HCT116 (cell line): ENCODE measurements around the gene MIAT. TPM values are rescaled to one million over a fixed set of nuclear protein-coding genes. Genes with fewer than 3 reads are reported as not detected.

ENCODE experiments used
- ATAC-seq: fragments of 200-7000 bp; cut with Tn5 transposase; 2 replicates; pipeline ENCODE4 v1.9.1; 2020; ENCODE audit warnings: mild to moderate bottlenecking, moderate library complexity
- BruUV-seq: library from RNA; stranded (reverse); fragments of 400-500 nt; replicated peaks from 2 replicates; lab custom pipeline; 2021; lab: Mats Ljungman, UMichigan
- CTCF ChIA-PET: fragments of 300-600 bp; sonication (Branson Sonifier 250); formaldehyde crosslinking; loops from one replicate; lab custom pipeline; 2021; ENCODE audit warnings: antibody characterized with exemption; lab: Charles Lee
- POLR2A ChIA-PET: fragments of 300-600, 350-600 bp; sonication (Branson Sonifier 250); formaldehyde crosslinking; loops from one replicate; lab custom pipeline; 2021; ENCODE audit warnings: antibody characterized with exemption; lab: Charles Lee
- RAD21 ChIA-PET, 2 experiments: fragments of 300-600 bp; sonication (Branson Sonifier 250); formaldehyde crosslinking; loops; one replicate each; lab custom pipeline; 2023; ENCODE audit warnings: low total read pairs in 2 of 2; ENCODE audit not compliant: uncharacterized antibody in 2 of 2, unreplicated experiment in 2 of 2, low non-redundant PET in 1 of 2; lab: Charles Lee
- DNase-seq: peaks from one replicate; pipeline ENCODE4 v3.0.0-alpha.2; 2010; ENCODE audit warnings: low read depth, low spot score
- H2AFZ ChIP-seq: fragments of 200-600 bp; shearing (Covaris generic), sonication (generic); 2 replicates; pipeline ENCODE4 v1.6.1; 2017; ENCODE audit warnings: low read depth, mixed run types, mixed read lengths, antibody characterized with exemption, low read length; ENCODE audit not compliant: poor library complexity, severe bottlenecking
- H3K27ac ChIP-seq: 2 replicates; pipeline ENCODE4 v1.5.1; 2012; ENCODE audit warnings: low read depth, low read length
- H3K27me3 ChIP-seq: fragments of 200-600 bp; sonication (generic); 2 replicates; pipeline ENCODE4 v1.6.1; 2016; ENCODE audit warnings: mixed run types, low read length, mixed read lengths; ENCODE audit not compliant: insufficient read depth
- H3K36me3 ChIP-seq, 2 experiments: fragments of 200-500 bp in 1 of 2; fragments of 200-600 bp in 1 of 2; sonication (Bioruptor generic) in 1 of 2; sonication (generic) in 1 of 2; 2 replicates each; pipeline versions ENCODE4 v1.5.1 to v1.6.1; 2014 to 2016; ENCODE audit warnings: low read length in 2 of 2, inconsistent platforms in 1 of 2, mixed read lengths in 1 of 2, mixed run types in 1 of 2; ENCODE audit not compliant: insufficient read depth in 2 of 2, control insufficient read depth in 1 of 2
- H3K4me1 ChIP-seq, 2 experiments: fragments of 200-600 bp in 1 of 2; sonication (generic) in 1 of 2; 2 replicates each; pipeline versions ENCODE4 v1.5.1 to v1.6.1; 2012 to 2017; ENCODE audit warnings: low read length in 2 of 2, inconsistent platforms in 1 of 2, mild to moderate bottlenecking in 1 of 2, mixed read lengths in 1 of 2, mixed run types in 1 of 2, moderate library complexity in 1 of 2; ENCODE audit not compliant: insufficient read depth in 2 of 2, control insufficient read depth in 1 of 2
- H3K4me2 ChIP-seq: fragments of 200-600 bp; sonication (generic); 2 replicates; pipeline ENCODE4 v1.6.1; 2017; ENCODE audit warnings: mixed run types, low read length, mixed read lengths
- H3K4me3 ChIP-seq, 2 experiments: fragments of 200-600 bp in 1 of 2; sonication (generic) in 1 of 2; replicated peaks in 1 of 2; 2 replicates each; pipeline ENCODE4 v1.5.1; 2011 to 2016; ENCODE audit warnings: low read length in 2 of 2, control low read depth in 1 of 2, low read depth in 1 of 2, mild to moderate bottlenecking in 1 of 2, mixed read lengths in 1 of 2, mixed run types in 1 of 2
- H3K79me2 ChIP-seq: fragments of 200-600 bp; sonication (generic); 2 replicates; pipeline ENCODE4 v1.6.1; 2017; ENCODE audit warnings: mild to moderate bottlenecking, mixed run types, low read length, moderate library complexity, mixed read lengths; ENCODE audit not compliant: insufficient read depth
- H3K9ac ChIP-seq: fragments of 200-600 bp; sonication (generic); 2 replicates; pipeline ENCODE4 v1.6.1; 2016; ENCODE audit warnings: low read length, mixed read lengths
- H3K9me2 ChIP-seq: fragments of 200-600 bp; sonication (generic), shearing (Covaris generic); 2 replicates; pipeline ENCODE4 v1.6.1; 2017; ENCODE audit warnings: mixed run types, mild to moderate bottlenecking, moderate library complexity; ENCODE audit not compliant: insufficient read depth
- H3K9me3 ChIP-seq, 2 experiments: fragments of 200-500 bp in 1 of 2; fragments of 200-600 bp in 1 of 2; sonication (Bioruptor generic) in 1 of 2; sonication (generic) in 1 of 2; 2 replicates each; pipeline ENCODE4 v1.6.1; 2014 to 2017; ENCODE audit warnings: low read length in 2 of 2, mixed read lengths in 2 of 2, inconsistent platforms in 1 of 2, low read depth in 1 of 2, mild to moderate bottlenecking in 1 of 2, mixed run types in 1 of 2, moderate library complexity in 1 of 2; ENCODE audit not compliant: control insufficient read depth in 1 of 2, insufficient read depth in 1 of 2
- H4K20me1 ChIP-seq: fragments of 200-600 bp; sonication (generic), shearing (Covaris generic); 2 replicates; pipeline ENCODE4 v1.6.1; 2017; ENCODE audit warnings: mixed run types, mild to moderate bottlenecking, moderate library complexity; ENCODE audit not compliant: insufficient read depth
- CEBPB ChIP-seq: IDR thresholded peaks from 2 replicates; pipeline ENCODE4 v1.6.1; 2012; ENCODE audit warnings: low read depth
- ELF1 ChIP-seq: IDR thresholded peaks from 2 replicates; pipeline ENCODE4 v1.6.1; 2012; ENCODE audit warnings: low read depth, borderline replicate concordance
- FOSL1 ChIP-seq: IDR thresholded peaks from 2 replicates; pipeline ENCODE4 v1.6.1; 2012; ENCODE audit warnings: low read depth
- JUND ChIP-seq: IDR thresholded peaks from 2 replicates; pipeline ENCODE4 v1.6.1; 2012
- POLR2A ChIP-seq: IDR thresholded peaks from 2 replicates; pipeline ENCODE4 v1.7.0; 2011; ENCODE audit warnings: borderline replicate concordance; ENCODE audit not compliant: insufficient read depth, insufficient read length; ENCODE audit errors: extremely low read depth
- POLR2AphosphoS5 ChIP-seq: IDR thresholded peaks from 2 replicates; pipeline ENCODE4 v1.6.1; 2011; ENCODE audit warnings: mild to moderate bottlenecking, low read depth, low read length, moderate library complexity
- RAD21 ChIP-seq: IDR thresholded peaks from 2 replicates; pipeline ENCODE4 v1.6.1; 2012; ENCODE audit warnings: low read depth, mild to moderate bottlenecking
- SIN3A ChIP-seq: IDR thresholded peaks from 2 replicates; pipeline ENCODE4 v1.6.1; 2012; ENCODE audit warnings: low read depth
- SP1 ChIP-seq: IDR thresholded peaks from 2 replicates; pipeline ENCODE4 v1.6.1; 2012; ENCODE audit warnings: low read depth
- SRF ChIP-seq: IDR thresholded peaks from 2 replicates; pipeline ENCODE4 v1.6.1; 2012; ENCODE audit warnings: low read depth
- YY1 ChIP-seq: IDR thresholded peaks from 2 replicates; pipeline ENCODE4 v1.6.1; 2011; ENCODE audit warnings: low read length, low read depth, moderate library complexity, mild to moderate bottlenecking; ENCODE audit not compliant: insufficient replicate concordance; ENCODE audit errors: extremely low read depth
- ZFX ChIP-seq: fragments of 450-650 bp; IDR thresholded peaks from 2 replicates; pipeline ENCODE4 v1.6.1; 2017
- ZNF274 ChIP-seq: fragments of 200-500 bp; sonication (Bioruptor generic); IDR thresholded peaks from 2 replicates; pipeline ENCODE4 v1.6.1; 2014; ENCODE audit warnings: mild to moderate bottlenecking, low read depth, low read length, inconsistent platforms
- intact Hi-C: fragments of 100-400 bp; cut with micrococcal nuclease; formaldehyde crosslinking; loops from 2 replicates; pipeline ENCODE4 v1.10.0; 2022
- total RNA-seq: library from RNA; stranded (reverse); gene quantifications from one replicate; pipeline ENCODE4 v1.2.1, GENCODE V29; 2021; ENCODE audit not compliant: unreplicated experiment
- TF ChIP-seq, protein P1 (sequence below): IDR thresholded peaks from 2 replicates; pipeline ENCODE4 v1.6.1; 2012
- TF ChIP-seq, protein P2 (sequence below): IDR thresholded peaks from 2 replicates; pipeline ENCODE4 v1.6.1; 2012; ENCODE audit warnings: low read depth
- TF ChIP-seq, protein P3 (sequence below): IDR thresholded peaks from 2 replicates; pipeline ENCODE4 v1.6.1; 2012
- TF ChIP-seq, protein P4 (sequence below), 3 experiments: fragments of 200-600 bp in 1 of 3; sonication (generic) in 1 of 3; IDR thresholded peaks in 2 of 3; conservative IDR thresholded peaks in 1 of 3; 2 replicates each; pipeline ENCODE4 v1.5.1; 2012 to 2017; ENCODE audit warnings: low read depth in 2 of 3, low read length in 2 of 3, antibody characterized with exemption in 1 of 3, borderline replicate concordance in 1 of 3, control low read depth in 1 of 3, mild to moderate bottlenecking in 1 of 3, mixed read lengths in 1 of 3, mixed run types in 1 of 3, moderate library complexity in 1 of 3; ENCODE audit not compliant: insufficient read depth in 1 of 3

Gene MIAT
- total RNA-seq, 1 experiment from 2014 or later: 0.54 TPM

DNA sequence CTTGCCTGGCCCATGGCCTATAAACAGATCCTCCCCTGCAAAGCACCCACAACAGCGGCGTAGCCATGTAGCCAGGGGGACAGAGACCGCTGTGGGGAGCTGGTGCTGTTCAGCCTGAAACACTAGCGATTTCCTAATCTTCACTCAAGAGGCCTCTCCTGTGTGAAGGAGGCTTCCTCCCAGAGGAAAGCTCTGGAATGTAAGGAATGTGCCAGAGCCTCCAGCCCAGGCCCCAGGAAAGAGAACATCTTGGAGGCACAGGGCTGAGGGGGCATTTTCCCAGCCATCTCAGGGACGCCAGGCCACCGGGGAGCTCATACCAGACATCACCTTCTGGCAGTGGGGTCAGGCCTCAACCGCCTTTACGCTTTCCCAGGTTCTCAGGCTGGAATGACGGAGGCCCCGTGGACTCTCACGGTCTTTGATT lies 24.0 kb downstream of the MIAT start:
- Histone ChIP-seq H3K27ac (no peak overlapping the region), H3K9me2 (no peaks in the 10 kb centered on the region), H4K20me1 (no peaks in the 10 kb centered on the region), H3K9ac (no peak overlapping the region), H2AFZ (no peak overlapping the region), H3K4me1 (peaks cover 0 to 3% of the 10 kb centered on the region in 2 experiments; a peak in 1 of 4 replicates), H3K36me3 (0 out of 4 replicates have a peak, but pooled peaks cover 0 to 6% of the 10 kb centered on the region in 2 experiments), H3K4me3 (no peak overlapping the region), H3K27me3 (no peaks in the 10 kb centered on the region), H3K9me3 (no peaks in the 10 kb centered on the region), H3K4me2 (no peak overlapping the region), H3K79me2 (no peaks in the 10 kb centered on the region)
- ChIA-PET RAD21 (no interaction called here), CTCF (interaction anchor here (1.1 kb wide), 1 partner anchor 9 kb away, joined by 3 read pairs; no protein-coding TSS in a partner anchor), POLR2A (no interaction called here)
- intact Hi-C loops: no loop called here
- TF ChIP-seq RAD21: no peak
- TF ChIP-seq SRF: no peak
- no peak for TF ChIP-seq SIN3A
- TF ChIP-seq POLR2A: no peak
- TF ChIP-seq, protein P1, sequence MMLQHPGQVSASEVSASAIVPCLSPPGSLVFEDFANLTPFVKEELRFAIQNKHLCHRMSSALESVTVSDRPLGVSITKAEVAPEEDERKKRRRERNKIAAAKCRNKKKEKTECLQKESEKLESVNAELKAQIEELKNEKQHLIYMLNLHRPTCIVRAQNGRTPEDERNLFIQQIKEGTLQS: no peak
- no peak for TF ChIP-seq YY1
- TF ChIP-seq ELF1: no peak
- no peak for TF ChIP-seq FOSL1
- no peak for TF ChIP-seq SP1
- no peak for TF ChIP-seq ZNF274
- TF ChIP-seq, protein P2, sequence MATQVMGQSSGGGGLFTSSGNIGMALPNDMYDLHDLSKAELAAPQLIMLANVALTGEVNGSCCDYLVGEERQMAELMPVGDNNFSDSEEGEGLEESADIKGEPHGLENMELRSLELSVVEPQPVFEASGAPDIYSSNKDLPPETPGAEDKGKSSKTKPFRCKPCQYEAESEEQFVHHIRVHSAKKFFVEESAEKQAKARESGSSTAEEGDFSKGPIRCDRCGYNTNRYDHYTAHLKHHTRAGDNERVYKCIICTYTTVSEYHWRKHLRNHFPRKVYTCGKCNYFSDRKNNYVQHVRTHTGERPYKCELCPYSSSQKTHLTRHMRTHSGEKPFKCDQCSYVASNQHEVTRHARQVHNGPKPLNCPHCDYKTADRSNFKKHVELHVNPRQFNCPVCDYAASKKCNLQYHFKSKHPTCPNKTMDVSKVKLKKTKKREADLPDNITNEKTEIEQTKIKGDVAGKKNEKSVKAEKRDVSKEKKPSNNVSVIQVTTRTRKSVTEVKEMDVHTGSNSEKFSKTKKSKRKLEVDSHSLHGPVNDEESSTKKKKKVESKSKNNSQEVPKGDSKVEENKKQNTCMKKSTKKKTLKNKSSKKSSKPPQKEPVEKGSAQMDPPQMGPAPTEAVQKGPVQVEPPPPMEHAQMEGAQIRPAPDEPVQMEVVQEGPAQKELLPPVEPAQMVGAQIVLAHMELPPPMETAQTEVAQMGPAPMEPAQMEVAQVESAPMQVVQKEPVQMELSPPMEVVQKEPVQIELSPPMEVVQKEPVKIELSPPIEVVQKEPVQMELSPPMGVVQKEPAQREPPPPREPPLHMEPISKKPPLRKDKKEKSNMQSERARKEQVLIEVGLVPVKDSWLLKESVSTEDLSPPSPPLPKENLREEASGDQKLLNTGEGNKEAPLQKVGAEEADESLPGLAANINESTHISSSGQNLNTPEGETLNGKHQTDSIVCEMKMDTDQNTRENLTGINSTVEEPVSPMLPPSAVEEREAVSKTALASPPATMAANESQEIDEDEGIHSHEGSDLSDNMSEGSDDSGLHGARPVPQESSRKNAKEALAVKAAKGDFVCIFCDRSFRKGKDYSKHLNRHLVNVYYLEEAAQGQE: no peak
- no peak for TF ChIP-seq POLR2AphosphoS5
- TF ChIP-seq ZFX: no peak
- TF ChIP-seq, protein P3, sequence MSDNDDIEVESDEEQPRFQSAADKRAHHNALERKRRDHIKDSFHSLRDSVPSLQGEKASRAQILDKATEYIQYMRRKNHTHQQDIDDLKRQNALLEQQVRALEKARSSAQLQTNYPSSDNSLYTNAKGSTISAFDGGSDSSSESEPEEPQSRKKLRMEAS: no peak
- no peak for TF ChIP-seq JUND
- no peak for TF ChIP-seq CEBPB
- TF ChIP-seq, protein P4, sequence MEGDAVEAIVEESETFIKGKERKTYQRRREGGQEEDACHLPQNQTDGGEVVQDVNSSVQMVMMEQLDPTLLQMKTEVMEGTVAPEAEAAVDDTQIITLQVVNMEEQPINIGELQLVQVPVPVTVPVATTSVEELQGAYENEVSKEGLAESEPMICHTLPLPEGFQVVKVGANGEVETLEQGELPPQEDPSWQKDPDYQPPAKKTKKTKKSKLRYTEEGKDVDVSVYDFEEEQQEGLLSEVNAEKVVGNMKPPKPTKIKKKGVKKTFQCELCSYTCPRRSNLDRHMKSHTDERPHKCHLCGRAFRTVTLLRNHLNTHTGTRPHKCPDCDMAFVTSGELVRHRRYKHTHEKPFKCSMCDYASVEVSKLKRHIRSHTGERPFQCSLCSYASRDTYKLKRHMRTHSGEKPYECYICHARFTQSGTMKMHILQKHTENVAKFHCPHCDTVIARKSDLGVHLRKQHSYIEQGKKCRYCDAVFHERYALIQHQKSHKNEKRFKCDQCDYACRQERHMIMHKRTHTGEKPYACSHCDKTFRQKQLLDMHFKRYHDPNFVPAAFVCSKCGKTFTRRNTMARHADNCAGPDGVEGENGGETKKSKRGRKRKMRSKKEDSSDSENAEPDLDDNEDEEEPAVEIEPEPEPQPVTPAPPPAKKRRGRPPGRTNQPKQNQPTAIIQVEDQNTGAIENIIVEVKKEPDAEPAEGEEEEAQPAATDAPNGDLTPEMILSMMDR (IDR thresholded peaks at IDR 0.05 in 2 of 3, conservative IDR thresholded peaks at IDR 0.05 in 1 of 3; ENCODE audit: borderline replicate concordance in 1 of 3, insufficient read depth in 1 of 3, low read depth in 2 of 3, low read length in 2 of 3): no peak
- DNase-seq: no peak
- ATAC-seq: no peak
- no TSS peak for BruUV-seq
